SU-DHL-6 (cell line): Measurements from ENCODE around the gene INHBA.

Experiments
- H2AFZ ChIP-seq: fragments of 200-600 bp; sonication (generic); 2 replicates; pipeline ENCODE4 v1.6.1; 2014; ENCODE audit warnings: low read depth, mild to moderate bottlenecking, moderate library complexity, mixed read lengths, antibody characterized with exemption, low read length; ENCODE audit not compliant: severe bottlenecking
- H3F3A ChIP-seq: fragments of 200-600 bp; shearing (Covaris generic); 2 replicates; pipeline ENCODE4 v1.6.0; 2016; ENCODE audit warnings: antibody characterized with exemption, mild to moderate bottlenecking; ENCODE audit not compliant: insufficient read depth
- H3K27ac ChIP-seq: fragments of 200-600 bp; sonication (generic); 2 replicates; pipeline ENCODE4 v1.5.1; 2016; ENCODE audit warnings: low read depth, mild to moderate bottlenecking, low read length, moderate library complexity, mixed read lengths
- H3K27me3 ChIP-seq: fragments of 200-600 bp; sonication (generic), shearing (Covaris generic); 2 replicates; pipeline ENCODE4 v1.6.0; 2014; ENCODE audit warnings: mild to moderate bottlenecking, low read length
- H3K36me3 ChIP-seq: fragments of 200-600 bp; sonication (generic); 2 replicates; pipeline ENCODE4 v1.6.1; 2014; ENCODE audit warnings: mild to moderate bottlenecking, low read length, mixed read lengths
- H3K4me2 ChIP-seq: fragments of 300-600, 200-600 bp; shearing (Covaris generic), sonication (generic); 2 replicates; pipeline ENCODE4 v1.6.0; 2014; ENCODE audit warnings: low read length, low read depth, mild to moderate bottlenecking; ENCODE audit not compliant: poor library complexity, severe bottlenecking
- H3K4me3 ChIP-seq: fragments of 200-600 bp; sonication (generic); 2 replicates; pipeline ENCODE4 v1.5.1; 2014; ENCODE audit warnings: antibody characterized with exemption, low read length, mild to moderate bottlenecking, mixed read lengths; ENCODE audit not compliant: insufficient read depth, poor library complexity, severe bottlenecking
- H3K79me2 ChIP-seq: fragments of 200-600 bp; sonication (generic); 2 replicates; pipeline ENCODE4 v1.6.1; 2014; ENCODE audit warnings: mild to moderate bottlenecking, low read length, moderate library complexity; ENCODE audit not compliant: insufficient read depth
- H3K9ac ChIP-seq: fragments of 200-600 bp; sonication (generic); 2 replicates; pipeline ENCODE4 v1.7.0; 2014; ENCODE audit warnings: mild to moderate bottlenecking, low read length
- H3K9me2 ChIP-seq: fragments of 200-600 bp; sonication (generic); replicated peaks from 2 replicates; pipeline ENCODE4 v1.6.1; 2014; ENCODE audit warnings: low read length; ENCODE audit not compliant: insufficient read depth
- H3K9me3 ChIP-seq: fragments of 200-600 bp; sonication (generic); 2 replicates; pipeline ENCODE4 v1.6.1; 2014; ENCODE audit warnings: low read length, mixed read lengths; ENCODE audit not compliant: insufficient read depth
- H4K20me1 ChIP-seq: fragments of 200-600 bp; sonication (generic); 2 replicates; pipeline ENCODE4 v1.6.1; 2014; ENCODE audit warnings: low read depth, mild to moderate bottlenecking, antibody characterized with exemption, low read length, moderate library complexity, mixed read lengths
- EZH2phosphoT487 ChIP-seq: fragments of 200-600 bp; sonication (generic), shearing (Covaris generic); conservative IDR thresholded peaks from 2 replicates; pipeline ENCODE4 v1.6.1; 2018; ENCODE audit warnings: mild to moderate bottlenecking, antibody characterized with exemption, low read length, moderate library complexity, mixed read lengths
- TF ChIP-seq, protein P1 (sequence below): fragments of 200-600 bp; sonication (generic); IDR thresholded peaks from one replicate; pipeline ENCODE4 v1.5.1; 2017; ENCODE audit warnings: antibody characterized with exemption, mild to moderate bottlenecking, low read length, moderate library complexity; ENCODE audit not compliant: insufficient read depth, poor library complexity, severe bottlenecking

INHBA gene

DNA sequence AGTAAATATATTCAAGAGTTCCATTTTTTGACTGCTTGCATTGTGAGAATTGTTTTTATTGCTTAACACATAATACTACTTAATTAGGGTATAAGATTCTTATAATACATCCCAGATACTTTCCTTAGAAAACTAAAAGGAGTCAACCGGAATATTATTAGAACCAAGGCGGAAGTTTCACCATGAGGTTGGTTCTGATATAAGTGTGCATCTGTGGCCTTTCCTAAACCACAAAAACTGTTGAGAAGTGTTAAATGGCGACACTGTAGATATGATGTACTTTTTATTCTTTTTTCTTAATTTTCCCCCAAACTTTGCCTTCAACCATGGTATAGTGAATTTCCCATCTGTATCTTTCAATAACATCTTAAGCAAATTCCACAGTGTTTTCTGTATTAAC lies 32.3 kb upstream of the INHBA start:
- Histone ChIP-seq H3F3A (no peaks in the 10 kb centered on the region), H3K27ac (no peak overlapping the region), H3K9ac (no peak overlapping the region), H3K79me2 (no peaks in the 10 kb centered on the region), H2AFZ (no peak overlapping the region), H3K4me2 (no peak overlapping the region), H3K9me2 (no peaks in the 10 kb centered on the region), H3K36me3 (no peaks in the 10 kb centered on the region), H3K27me3 (no peaks in the 10 kb centered on the region), H4K20me1 (no peaks in the 10 kb centered on the region), H3K9me3 (0 out of 2 replicates have a peak, but pooled peaks cover under 1% of the 10 kb centered on the region), H3K4me3 (no peak overlapping the region)
- no peak for TF ChIP-seq EZH2phosphoT487
- TF ChIP-seq, protein P1, sequence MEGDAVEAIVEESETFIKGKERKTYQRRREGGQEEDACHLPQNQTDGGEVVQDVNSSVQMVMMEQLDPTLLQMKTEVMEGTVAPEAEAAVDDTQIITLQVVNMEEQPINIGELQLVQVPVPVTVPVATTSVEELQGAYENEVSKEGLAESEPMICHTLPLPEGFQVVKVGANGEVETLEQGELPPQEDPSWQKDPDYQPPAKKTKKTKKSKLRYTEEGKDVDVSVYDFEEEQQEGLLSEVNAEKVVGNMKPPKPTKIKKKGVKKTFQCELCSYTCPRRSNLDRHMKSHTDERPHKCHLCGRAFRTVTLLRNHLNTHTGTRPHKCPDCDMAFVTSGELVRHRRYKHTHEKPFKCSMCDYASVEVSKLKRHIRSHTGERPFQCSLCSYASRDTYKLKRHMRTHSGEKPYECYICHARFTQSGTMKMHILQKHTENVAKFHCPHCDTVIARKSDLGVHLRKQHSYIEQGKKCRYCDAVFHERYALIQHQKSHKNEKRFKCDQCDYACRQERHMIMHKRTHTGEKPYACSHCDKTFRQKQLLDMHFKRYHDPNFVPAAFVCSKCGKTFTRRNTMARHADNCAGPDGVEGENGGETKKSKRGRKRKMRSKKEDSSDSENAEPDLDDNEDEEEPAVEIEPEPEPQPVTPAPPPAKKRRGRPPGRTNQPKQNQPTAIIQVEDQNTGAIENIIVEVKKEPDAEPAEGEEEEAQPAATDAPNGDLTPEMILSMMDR, result no peak

- H2AFZ ChIP-seq, result no peak overlapping the region
These were observed 30.0 kb upstream of the INHBA start for GRCh38 chr7:41732843-41733306.

GRCh38 chr7:41732436-41732785 lies 29.5 kb upstream of the INHBA start:
- Histone ChIP-seq H3K9me3 (no peaks in the 10 kb centered on the region), H3K4me2 (no peak overlapping the region), H3K27ac (no peak overlapping the region), H3F3A (no peaks in the 10 kb centered on the region), H3K79me2 (no peaks in the 10 kb centered on the region), H3K9ac (no peak overlapping the region), H3K4me3 (no peak overlapping the region), H3K9me2 (no peaks in the 10 kb centered on the region), H3K36me3 (no peaks in the 10 kb centered on the region), H4K20me1 (no peaks in the 10 kb centered on the region), H2AFZ (no peak overlapping the region), H3K27me3 (no peaks in the 10 kb centered on the region)
- TF ChIP-seq, protein P1, result no peak
- TF ChIP-seq EZH2phosphoT487, result no peak

More at GRCh38 chr7:41732843-41733306, 30.0 kb upstream of the INHBA start:
- Histone ChIP-seq H3K27me3 (no peaks in the 10 kb centered on the region), H3K27ac (no peak overlapping the region), H3K79me2 (no peaks in the 10 kb centered on the region), H3F3A (no peaks in the 10 kb centered on the region), H3K4me3 (no peak overlapping the region), H3K36me3 (no peaks in the 10 kb centered on the region), H3K9me3 (no peaks in the 10 kb centered on the region), H3K9ac (no peak overlapping the region), H3K4me2 (no peak overlapping the region), H4K20me1 (no peaks in the 10 kb centered on the region), H3K9me2 (no peaks in the 10 kb centered on the region)
- TF ChIP-seq EZH2phosphoT487, result no peak
- TF ChIP-seq, protein P1, result no peak
